ENCODE results near the gene MSL1. TPM values are rescaled to one million over a fixed set of nuclear protein-coding genes. Genes with fewer than 3 reads are reported as not detected.

The MSL1 gene
- total and polyA plus RNA-seq, 2 of the 13 experiments (the other 11 are each of a cell fraction or from before 2014, with no cell fraction given): 63.8 to 88.5 TPM

DNA sequence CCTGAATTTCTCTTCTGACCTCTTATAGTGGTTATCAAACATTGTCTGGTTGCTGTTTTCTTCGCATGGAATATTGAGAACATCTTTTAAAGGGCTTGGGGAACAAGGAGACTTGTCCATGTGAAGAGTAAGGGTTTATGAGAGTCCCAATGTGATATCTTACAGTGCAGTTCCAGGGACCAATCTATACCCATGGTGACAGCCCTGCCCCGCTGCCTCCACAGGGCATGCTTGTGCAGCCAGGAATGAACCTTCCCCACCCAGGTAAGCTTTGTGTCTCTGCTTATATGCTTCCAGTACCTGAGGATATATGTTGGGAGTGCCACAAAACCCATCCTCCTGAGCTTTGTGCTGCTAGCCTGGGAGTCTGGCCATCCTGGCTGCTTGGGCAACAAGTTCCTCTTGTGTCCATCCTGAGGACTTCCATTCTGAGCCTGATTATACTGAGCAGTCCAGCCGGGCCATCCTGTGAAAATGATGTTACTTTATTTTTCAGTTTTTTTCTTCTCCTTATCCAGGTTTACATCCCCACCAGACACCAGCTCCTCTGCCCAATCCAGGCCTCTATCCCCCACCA lies 46.0 kb downstream of the MSL1 start:
- ChIA-PET CTCF (ENCODE audit: low intra/inter-chr PET ratio, low total read pairs) (interaction anchor here (0.7 to 2.9 kb wide), 4 partner anchors 55 to 154 kb away, joined by 3 to 31 read pairs (median 6); partner anchors contain the start of gene THRA), POLR2A (interaction anchor here (0.5 to 2.8 kb wide), 10 partner anchors 15 to 113 kb away, joined by 3 to 33 read pairs (median 4); partner anchors contain the start of genes CASC3, MED24, MSL1 and NR1D1)
- peak; percentile 44 for ATAC-seq
- Histone ChIP-seq H3K4me1 (ENCODE audit: insufficient read depth, low read length) (peaks cover 20% of the 10 kb centered on the region), H3K9me3 (ENCODE audit: low read length) (no peaks in the 10 kb centered on the region), H2AFZ (ENCODE audit: low read length) (no peak overlapping the region), H3K4me2 (ENCODE audit: low read depth, low read length) (no peak overlapping the region), H3K36me3 (replicated peaks in 1 of 2; ENCODE audit: control insufficient read depth in 1 of 2, insufficient read depth in 2 of 2, low read length in 2 of 2) (peaks cover 52 to 86% of the 10 kb centered on the region in 2 experiments), H3K9ac (ENCODE audit: insufficient read depth, low read depth, low read length) (no peak overlapping the region), H3K27ac (ENCODE audit: extremely low read length, insufficient read depth, low read length) (peak overlapping the region; percentile 16), H3K79me2 (ENCODE audit: insufficient read depth, low read length) (no peaks in the 10 kb centered on the region), H3K27me3 (ENCODE audit: control insufficient read depth in 1 of 2, insufficient read depth in 2 of 2, low read length in 2 of 2) (no peaks in the 10 kb centered on the region), H4K20me1 (ENCODE audit: insufficient read depth, low read length) (no peaks in the 10 kb centered on the region), H3K4me3 (replicated peaks in 1 of 3; ENCODE audit: insufficient read depth in 1 of 3, low read depth in 2 of 3, low read length in 3 of 3) (no peak overlapping the region)
- in situ Hi-C loops (cut with HindIII; ENCODE audit: extremely low pct_ligation_motif_present, low pct_unique_long_range_greater_than_20kb): loop anchor here (5.0 kb wide), 1 partner anchor 55 kb away; no protein-coding TSS in a partner anchor
- intact Hi-C loops (cut with micrococcal nuclease; ENCODE audit: unreplicated experiment): loop anchor here (1.0 kb wide), 2 partner anchors 54 to 128 kb away; no protein-coding TSS in a partner anchor
- no peak for DNase-seq (ENCODE audit: low spot score)
- FAIRE-seq: no peak
- BruUV-seq (replicated peaks): no TSS peak
- 97% methylated on average over 3 of the region's 3 CpGs for WGBS (ENCODE audit: low lambda C conversion rate)
- TF ChIP-seq IRF9 (CRISPR knock-in tag; IDR thresholded peaks at IDR 0.05; ENCODE audit: borderline replicate concordance) (0 out of 2 replicates have a peak, but pooled peaks have one; percentile 20), ZNF761 (CRISPR knock-in tag; conservative IDR thresholded peaks at IDR 0.05) (0 out of 2 replicates have a peak, but pooled peaks have one; percentile 25), ARNTL (CRISPR knock-in tag; IDR thresholded peaks at IDR 0.05) (0 out of 2 replicates have a peak, but pooled peaks have one; percentile 17), ZNF652 (CRISPR knock-in tag; IDR thresholded peaks at IDR 0.05; ENCODE audit: borderline replicate concordance, low read depth) (0 out of 2 replicates have a peak, but pooled peaks have one; percentile 0), ATF2 (CRISPR knock-in tag; IDR thresholded peaks at IDR 0.05) (no peak), ZNF121 (CRISPR knock-in tag; IDR thresholded peaks at IDR 0.05) (no peak), ZNF230 (CRISPR knock-in tag; IDR thresholded peaks at IDR 0.05) (0 out of 2 replicates have a peak, but pooled peaks have one; percentile 26)
- TF ChIP-seq, protein P1, sequence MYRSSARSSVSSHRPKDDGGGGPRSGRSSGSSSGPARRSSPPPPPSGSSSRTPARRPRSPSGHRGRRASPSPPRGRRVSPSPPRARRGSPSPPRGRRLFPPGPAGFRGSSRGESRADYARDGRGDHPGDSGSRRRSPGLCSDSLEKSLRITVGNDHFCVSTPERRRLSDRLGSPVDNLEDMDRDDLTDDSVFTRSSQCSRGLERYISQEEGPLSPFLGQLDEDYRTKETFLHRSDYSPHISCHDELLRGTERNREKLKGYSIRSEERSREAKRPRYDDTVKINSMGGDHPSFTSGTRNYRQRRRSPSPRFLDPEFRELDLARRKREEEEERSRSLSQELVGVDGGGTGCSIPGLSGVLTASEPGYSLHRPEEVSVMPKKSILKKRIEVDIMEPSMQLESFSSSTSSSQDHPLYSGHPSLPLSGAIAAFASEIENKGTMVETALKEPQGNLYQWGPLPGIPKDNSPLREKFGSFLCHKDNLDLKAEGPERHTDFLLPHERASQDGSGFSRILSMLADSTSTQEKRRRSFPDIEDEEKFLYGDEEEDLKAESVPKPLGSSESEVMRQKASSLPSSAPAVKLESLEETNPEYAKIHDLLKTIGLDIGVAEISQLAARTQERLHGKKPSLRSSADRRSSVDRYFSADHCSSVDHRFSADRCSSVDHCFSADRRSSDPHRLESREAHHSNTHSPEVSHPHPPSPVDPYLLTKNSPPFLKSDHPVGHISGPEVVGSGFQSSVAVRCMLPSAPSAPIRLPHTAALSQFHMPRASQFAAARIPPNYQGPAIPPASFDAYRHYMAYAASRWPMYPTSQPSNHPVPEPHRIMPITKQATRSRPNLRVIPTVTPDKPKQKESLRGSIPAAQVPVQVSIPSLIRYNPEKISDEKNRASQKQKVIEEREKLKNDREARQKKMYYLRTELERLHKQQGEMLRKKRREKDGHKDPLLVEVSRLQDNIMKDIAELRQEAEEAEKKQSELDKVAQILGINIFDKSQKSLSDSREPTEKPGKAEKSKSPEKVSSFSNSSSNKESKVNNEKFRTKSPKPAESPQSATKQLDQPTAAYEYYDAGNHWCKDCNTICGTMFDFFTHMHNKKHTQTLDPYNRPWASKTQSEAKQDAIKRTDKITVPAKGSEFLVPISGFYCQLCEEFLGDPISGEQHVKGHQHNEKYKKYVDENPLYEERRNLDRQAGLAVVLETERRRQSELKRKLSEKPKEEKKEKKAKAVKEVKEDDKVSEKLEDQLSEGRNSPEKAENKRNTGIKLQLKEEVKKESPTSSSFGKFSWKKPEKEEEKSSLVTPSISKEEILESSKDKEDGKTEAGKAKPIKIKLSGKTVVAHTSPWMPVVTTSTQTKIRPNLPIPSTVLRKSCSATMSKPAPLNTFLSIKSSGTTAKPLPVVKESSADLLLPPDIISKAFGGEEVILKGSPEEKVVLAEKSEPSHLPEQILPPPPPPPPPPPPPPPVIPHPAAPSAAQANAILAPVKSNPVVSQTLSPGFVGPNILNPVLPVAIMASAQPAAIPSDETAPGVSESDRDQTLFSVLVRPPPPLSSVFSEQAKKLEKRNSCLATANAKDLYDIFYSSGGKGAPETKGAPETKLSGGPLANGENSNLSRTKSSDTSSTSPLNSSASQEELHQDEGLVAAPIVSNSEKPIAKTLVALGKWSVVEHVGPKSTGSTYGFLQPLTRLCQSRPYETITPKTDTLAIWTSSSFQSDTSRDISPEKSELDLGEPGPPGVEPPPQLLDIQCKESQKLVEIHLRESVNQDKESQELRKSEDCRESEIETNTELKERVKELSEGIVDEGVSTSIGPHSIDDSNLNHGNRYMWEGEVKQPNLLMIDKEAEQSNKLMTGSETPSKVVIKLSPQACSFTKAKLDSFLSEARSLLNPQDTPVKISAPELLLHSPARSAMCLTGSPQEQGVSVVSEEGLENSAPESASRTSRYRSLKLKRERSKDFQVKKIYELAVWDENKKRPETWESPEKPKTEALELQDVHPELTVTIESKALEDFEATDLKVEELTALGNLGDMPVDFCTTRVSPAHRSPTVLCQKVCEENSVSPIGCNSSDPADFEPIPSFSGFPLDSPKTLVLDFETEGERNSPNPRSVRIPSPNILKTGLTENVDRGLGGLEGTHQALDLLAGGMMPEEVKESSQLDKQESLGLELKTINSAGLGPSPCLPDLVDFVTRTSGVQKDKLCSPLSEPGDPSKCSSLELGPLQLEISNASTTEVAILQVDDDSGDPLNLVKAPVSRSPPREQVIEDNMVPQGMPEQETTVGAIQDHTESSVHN (CRISPR knock-in tag; IDR thresholded peaks at IDR 0.05): 0 out of 2 replicates have a peak, but pooled peaks have one; percentile 53
- TF ChIP-seq, protein P2, sequence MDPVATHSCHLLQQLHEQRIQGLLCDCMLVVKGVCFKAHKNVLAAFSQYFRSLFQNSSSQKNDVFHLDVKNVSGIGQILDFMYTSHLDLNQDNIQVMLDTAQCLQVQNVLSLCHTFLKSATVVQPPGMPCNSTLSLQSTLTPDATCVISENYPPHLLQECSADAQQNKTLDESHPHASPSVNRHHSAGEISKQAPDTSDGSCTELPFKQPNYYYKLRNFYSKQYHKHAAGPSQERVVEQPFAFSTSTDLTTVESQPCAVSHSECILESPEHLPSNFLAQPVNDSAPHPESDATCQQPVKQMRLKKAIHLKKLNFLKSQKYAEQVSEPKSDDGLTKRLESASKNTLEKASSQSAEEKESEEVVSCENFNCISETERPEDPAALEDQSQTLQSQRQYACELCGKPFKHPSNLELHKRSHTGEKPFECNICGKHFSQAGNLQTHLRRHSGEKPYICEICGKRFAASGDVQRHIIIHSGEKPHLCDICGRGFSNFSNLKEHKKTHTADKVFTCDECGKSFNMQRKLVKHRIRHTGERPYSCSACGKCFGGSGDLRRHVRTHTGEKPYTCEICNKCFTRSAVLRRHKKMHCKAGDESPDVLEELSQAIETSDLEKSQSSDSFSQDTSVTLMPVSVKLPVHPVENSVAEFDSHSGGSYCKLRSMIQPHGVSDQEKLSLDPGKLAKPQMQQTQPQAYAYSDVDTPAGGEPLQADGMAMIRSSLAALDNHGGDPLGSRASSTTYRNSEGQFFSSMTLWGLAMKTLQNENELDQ (CRISPR knock-in tag; IDR thresholded peaks at IDR 0.05; ENCODE audit: borderline replicate concordance): no peak
